H1 (cell line): ENCODE measurements around the gene RIN1. TPM values are rescaled to one million over a fixed set of nuclear protein-coding genes. Genes with fewer than 3 reads are reported as not detected.
"Not testable (repeated sequence)": the region's sequence is repeated elsewhere in the genome, so short reads cannot be mapped to it uniquely, and the experiment has no call there.

Source experiments
- CTCF ChIA-PET: fragments of 300-600 bp; sonication (Branson Sonifier 250); formaldehyde crosslinking; loops from one replicate; lab custom pipeline; 2021; ENCODE audit not compliant: partially characterized antibody; lab: Charles Lee
- POLR2A ChIA-PET: fragments of 300-600 bp; sonication (Branson Sonifier 250); formaldehyde crosslinking; loops from one replicate; lab custom pipeline; 2021; ENCODE audit warnings: inconsistent platforms; ENCODE audit not compliant: partially characterized antibody; lab: Charles Lee
- DNase-seq, 2 experiments: peaks; one replicate each; pipeline versions ENCODE4 v3.0.0 to v3.0.0-alpha.2; 2010 to 2022; ENCODE audit warnings: low spot score in 2 of 2, low read depth in 1 of 2, mixed read lengths in 1 of 2
- FAIRE-seq: peaks from 2 replicates; lab custom pipeline; 2011; peaks lifted over from hg19 to GRCh38; lab: Jason Lieb, UNC
- H2AFZ ChIP-seq: 2 replicates; pipeline ENCODE4 v1.8.1; 2012; ENCODE audit warnings: low read length, inconsistent platforms
- H2AK5ac ChIP-seq: 2 replicates; pipeline ENCODE4 v1.6.1; 2013; ENCODE audit warnings: low read depth, low read length
- H2BK120ac ChIP-seq: replicated peaks from 2 replicates; pipeline ENCODE3; 2013; ENCODE audit warnings: low read depth, low read length, inconsistent platforms
- H2BK12ac ChIP-seq: 2 replicates; pipeline ENCODE4 v1.6.1; 2013; ENCODE audit warnings: low read depth, low read length
- H2BK15ac ChIP-seq: 2 replicates; pipeline ENCODE4 v1.6.1; 2013; ENCODE audit warnings: low read length
- H2BK20ac ChIP-seq: 2 replicates; pipeline ENCODE4 v1.6.1; 2013; ENCODE audit warnings: low read length
- H2BK5ac ChIP-seq: 2 replicates; pipeline ENCODE4 v1.6.1; 2013; ENCODE audit warnings: low read depth, low read length
- H3K14ac ChIP-seq: 2 replicates; pipeline ENCODE4 v1.6.1; 2013; ENCODE audit warnings: inconsistent platforms; ENCODE audit not compliant: insufficient read length
- H3K18ac ChIP-seq: 2 replicates; pipeline ENCODE4 v1.6.1; 2013; ENCODE audit warnings: low read length; ENCODE audit errors: extremely low read depth
- H3K23ac ChIP-seq: 2 replicates; pipeline ENCODE4 v1.6.1; 2013; ENCODE audit warnings: inconsistent platforms; ENCODE audit not compliant: insufficient read length
- H3K23me2 ChIP-seq: 2 replicates; pipeline ENCODE4 v1.6.1; 2013; ENCODE audit warnings: low read depth, low read length
- H3K27ac ChIP-seq: 2 replicates; pipeline ENCODE4 v1.6.1; 2011; ENCODE audit warnings: low read depth, low read length, inconsistent platforms
- H3K27me3 ChIP-seq, 4 experiments: replicated peaks in 1 of 4; 1 replicate in 1 of 4; 2 replicates in 3 of 4; pipeline versions ENCODE4 v1.6.1 to v1.8.1; 2011 to 2013; ENCODE audit warnings: low read length in 3 of 4, mild to moderate bottlenecking in 3 of 4, inconsistent platforms in 2 of 4, mixed read lengths in 2 of 4, moderate library complexity in 1 of 4; ENCODE audit not compliant: control insufficient read depth in 3 of 4, insufficient read depth in 3 of 4; ENCODE audit errors: extremely low read depth in 1 of 4
- H3K36me3 ChIP-seq, 4 experiments: 2 replicates each; pipeline versions ENCODE4 v1.6.1 to v1.8.1; 2011 to 2013; ENCODE audit warnings: mild to moderate bottlenecking in 4 of 4, low read length in 3 of 4, moderate library complexity in 2 of 4, control low read depth in 1 of 4, inconsistent platforms in 1 of 4; ENCODE audit not compliant: insufficient read depth in 4 of 4, control insufficient read depth in 2 of 4
- H3K4ac ChIP-seq: replicated peaks from 2 replicates; pipeline ENCODE3; 2013; ENCODE audit warnings: low read length, low read depth, mixed read lengths, inconsistent platforms; ENCODE audit not compliant: insufficient read length
- H3K4me1 ChIP-seq, 4 experiments: replicated peaks in 1 of 4; 1 replicate in 1 of 4; 2 replicates in 3 of 4; pipeline versions ENCODE4 v1.6.1 to v1.8.1; 2011 to 2013; ENCODE audit warnings: low read length in 3 of 4, inconsistent platforms in 2 of 4, mixed read lengths in 1 of 4; ENCODE audit not compliant: insufficient read depth in 4 of 4, control insufficient read depth in 3 of 4
- H3K4me2 ChIP-seq, 2 experiments: 2 replicates each; pipeline versions ENCODE4 v1.6.1 to v1.8.1; 2011 to 2013; ENCODE audit warnings: low read depth in 2 of 2, low read length in 2 of 2, control low read depth in 1 of 2, inconsistent platforms in 1 of 2, mild to moderate bottlenecking in 1 of 2; ENCODE audit not compliant: insufficient read depth in 1 of 2
- H3K4me3 ChIP-seq, 4 experiments: fragments of 200-600, 300-600 bp in 1 of 4; sonication (generic), shearing (Covaris generic), sonication (Bioruptor Twin) in 1 of 4; 2 replicates each; pipeline versions ENCODE4 v1.5.1 to v1.8.1; 2011 to 2016; ENCODE audit warnings: low read length in 4 of 4, low read depth in 3 of 4, control low read depth in 2 of 4, inconsistent platforms in 2 of 4, mild to moderate bottlenecking in 2 of 4, mixed read lengths in 1 of 4, moderate library complexity in 1 of 4; ENCODE audit not compliant: insufficient read depth in 2 of 4; ENCODE audit errors: extremely low read depth in 1 of 4
- H3K56ac ChIP-seq: replicated peaks from 2 replicates; pipeline ENCODE3; 2013; ENCODE audit warnings: low read depth, mild to moderate bottlenecking, mixed read lengths, low read length, inconsistent platforms; ENCODE audit not compliant: insufficient read length
- H3K79me1 ChIP-seq: 2 replicates; pipeline ENCODE4 v1.6.1; 2013; ENCODE audit warnings: low read depth, low read length, control low read depth
- H3K79me2 ChIP-seq, 2 experiments: 2 replicates each; pipeline versions ENCODE4 v1.6.1 to v1.8.1; 2012 to 2013; ENCODE audit warnings: low read length in 2 of 2, mild to moderate bottlenecking in 2 of 2, inconsistent platforms in 1 of 2; ENCODE audit not compliant: insufficient read depth in 2 of 2, control insufficient read depth in 1 of 2
- H3K9ac ChIP-seq, 4 experiments: replicated peaks in 1 of 4; 1 replicate in 1 of 4; 2 replicates in 3 of 4; pipeline versions ENCODE4 v1.6.1 to v1.8.1; 2011 to 2013; ENCODE audit warnings: low read depth in 3 of 4, low read length in 3 of 4, control low read depth in 2 of 4, mild to moderate bottlenecking in 2 of 4, moderate library complexity in 2 of 4, inconsistent platforms in 1 of 4; ENCODE audit errors: extremely low read depth in 1 of 4
- H3K9me3 ChIP-seq, 2 experiments: 2 replicates each; pipeline versions ENCODE4 v1.6.1 to v1.8.1; 2012 to 2013; ENCODE audit warnings: mild to moderate bottlenecking in 2 of 2, moderate library complexity in 2 of 2, control low read depth in 1 of 2, inconsistent platforms in 1 of 2, low read depth in 1 of 2, low read length in 1 of 2, mixed read lengths in 1 of 2; ENCODE audit not compliant: insufficient read depth in 2 of 2
- H4K20me1 ChIP-seq, 2 experiments: replicated peaks in 1 of 2; 2 replicates each; pipeline versions ENCODE3 to v1.8.1; 2011 to 2013; ENCODE audit warnings: inconsistent platforms in 2 of 2, low read length in 2 of 2, mild to moderate bottlenecking in 1 of 2; ENCODE audit not compliant: insufficient read depth in 2 of 2, control insufficient read depth in 1 of 2
- H4K5ac ChIP-seq: 2 replicates; pipeline ENCODE4 v1.6.1; 2013; ENCODE audit warnings: low read length, low read depth, mixed read lengths, inconsistent platforms; ENCODE audit not compliant: insufficient read length
- H4K8ac ChIP-seq: 2 replicates; pipeline ENCODE4 v1.8.0; 2013; ENCODE audit warnings: mild to moderate bottlenecking, moderate library complexity, low read length, inconsistent platforms; ENCODE audit not compliant: insufficient read depth; ENCODE audit errors: extremely low read depth
- H4K91ac ChIP-seq: replicated peaks from 2 replicates; pipeline ENCODE3; 2013; ENCODE audit warnings: low read length, mixed read lengths, inconsistent platforms; ENCODE audit not compliant: insufficient read length
- WGBS, 2 experiments: shearing (Covaris generic) in 1 of 2; methylation state at CpG; one replicate each; pipeline versions ENCODE4 v1.1.6 to v1.1.7; 2013 to 2015; ENCODE audit warnings: low lambda C conversion rate in 2 of 2, mixed read lengths in 2 of 2, inconsistent platforms in 1 of 2, low coverage in 1 of 2, missing lambda C conversion rate in 1 of 2; ENCODE audit not compliant: insufficient replicate concordance in 2 of 2, insufficient coverage in 1 of 2, insufficient read length in 1 of 2; ENCODE audit errors: extremely low coverage in 1 of 2, missing lambda C conversion rate in 1 of 2; 5-methylcytosine and 5-hydroxymethylcytosine counted together
- polyA plus RNA-seq, 7 experiments: library from polyadenylated mRNA; depleted of rRNA in 3 of 7; stranded (reverse) in 5 of 7; unstranded in 2 of 7; fragments of >200 nt in 5 of 7; fragments of 200-250 nt in 2 of 7; gene quantifications; 1 replicate in 5 of 7; 2 replicates in 1 of 7; 4 replicates in 1 of 7; pipeline versions ENCODE4 v1.2.1 to v1.2.3, GENCODE V29; 2011 to 2013; ENCODE audit warnings: missing spikeins in 2 of 7, mixed read lengths in 2 of 7
- total RNA-seq: library from RNA; stranded (reverse); fragmentation: NEBNext Ultra II Directional; extraction: Animal tissue kit (Norgen Biotek cat#: 25700); gene quantifications from 2 replicates; pipeline ENCODE4 v1.2.1, GENCODE V29; 2021

The RIN1 gene
- total and polyA plus RNA-seq, 2 of the 8 experiments (the other 6 are each of a cell fraction or from before 2014, with no cell fraction given), result 2.5 to 5.4 TPM

DNA sequence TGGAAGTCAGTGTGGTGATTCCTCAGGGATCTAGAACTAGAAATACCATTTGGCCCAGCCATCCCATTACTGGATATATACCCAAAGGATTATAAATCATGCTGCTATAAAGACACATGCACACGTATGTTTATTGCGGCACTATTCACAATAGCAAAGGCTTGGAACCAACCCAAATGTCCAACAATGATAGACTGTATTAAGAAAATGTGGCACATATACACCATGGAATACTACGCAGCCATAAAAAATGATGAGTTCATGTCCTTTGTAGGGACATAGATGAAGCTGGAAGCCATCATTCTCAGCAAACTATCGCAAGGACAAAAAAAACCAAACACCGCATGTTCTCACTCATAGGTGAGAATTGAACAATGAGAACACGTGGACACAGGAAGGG is 15.5 kb downstream of the RIN1 start:
- H3K14ac ChIP-seq, H3K79me2 ChIP-seq, H3K23ac ChIP-seq, H3K4ac ChIP-seq, H3K9ac ChIP-seq, H2BK5ac ChIP-seq, H4K91ac ChIP-seq, H4K8ac ChIP-seq, H4K5ac ChIP-seq, H3K36me3 ChIP-seq, H3K56ac ChIP-seq, H3K27ac ChIP-seq, H2BK12ac ChIP-seq, H3K23me2 ChIP-seq, FAIRE-seq, H2BK15ac ChIP-seq, H3K4me3 ChIP-seq, H2BK120ac ChIP-seq, H3K79me1 ChIP-seq, H2AFZ ChIP-seq, H3K4me2 ChIP-seq, DNase-seq, H3K27me3 ChIP-seq, H2AK5ac ChIP-seq, H4K20me1 ChIP-seq, CTCF ChIA-PET, H3K18ac ChIP-seq, H2BK20ac ChIP-seq, POLR2A ChIA-PET, H3K9me3 ChIP-seq: not testable (repeated sequence)
- 93% methylated on average over 6 of the region's 6 CpGs; no CpG with 5 or more reads in 1 of the 2 experiments for WGBS, 2 experiments
- peaks cover 9 to 25% (median 19%) of the 10 kb centered on the region in 4 experiments for H3K4me1 ChIP-seq

DNA sequence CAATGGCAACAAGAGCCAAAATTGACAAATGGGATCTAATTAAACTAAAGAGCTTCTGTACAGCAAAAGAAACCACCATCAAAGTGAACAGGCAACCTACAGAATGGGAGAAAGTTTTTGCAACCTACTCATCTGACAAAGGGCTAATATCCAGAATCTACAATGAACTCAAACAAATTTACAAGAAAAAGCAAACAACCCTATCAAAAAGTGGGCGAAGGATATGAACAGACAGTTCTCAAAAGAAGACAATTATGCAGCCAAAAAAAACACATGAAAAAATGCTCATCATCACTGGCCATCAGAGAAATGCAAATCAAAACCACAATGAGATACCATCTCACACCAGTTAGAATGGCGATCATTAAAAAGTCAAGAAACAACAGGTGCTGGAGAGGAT is 15.9 kb downstream of the RIN1 start:
- H3K4ac ChIP-seq, H3K56ac ChIP-seq, H3K79me1 ChIP-seq, H2AFZ ChIP-seq, H3K36me3 ChIP-seq, H3K9ac ChIP-seq, H3K9me3 ChIP-seq, POLR2A ChIA-PET, H3K4me2 ChIP-seq, H4K5ac ChIP-seq, H3K79me2 ChIP-seq, H4K8ac ChIP-seq, H4K91ac ChIP-seq, H2BK15ac ChIP-seq, CTCF ChIA-PET, H2BK5ac ChIP-seq, H3K4me3 ChIP-seq, H3K27ac ChIP-seq, H3K18ac ChIP-seq, H4K20me1 ChIP-seq, H2BK12ac ChIP-seq, DNase-seq, H3K14ac ChIP-seq, FAIRE-seq, H2BK120ac ChIP-seq, H3K27me3 ChIP-seq, H3K23ac ChIP-seq, H2BK20ac ChIP-seq, H3K23me2 ChIP-seq, H2AK5ac ChIP-seq: not testable (repeated sequence)
- WGBS, 2 experiments, result 84% methylated on average over 2 of the region's 2 CpGs; no CpG with 5 or more reads in 1 of the 2 experiments
- H3K4me1 ChIP-seq, result peaks cover 9 to 25% (median 19%) of the 10 kb centered on the region in 4 experiments
